Right atrium auricular region (tissue), 2 donors: ENCODE results near the gene C11orf24. TPM values are rescaled to one million over a fixed set of nuclear protein-coding genes. Genes with fewer than 3 reads are reported as not detected.

Experiments used
- DNase-seq: peaks from one replicate; pipeline ENCODE4 v3.0.0-alpha.2; 2019; ENCODE audit warnings: low spot score
- H3K27ac ChIP-seq, 2 donors: fragments of 200-600 bp; sonication (generic); 1 replicate in 1 of 2; 2 replicates in 1 of 2; pipeline ENCODE4 v1.5.1; 2016 to 2019
- H3K27me3 ChIP-seq, 2 donors: fragments of 200-600 bp; sonication (generic); one replicate each; pipeline versions ENCODE4 v1.5.1 to v1.6.0; 2017 to 2019
- H3K36me3 ChIP-seq: fragments of 200-600 bp; sonication (generic); one replicate; pipeline ENCODE4 v1.5.1; 2016
- H3K4me1 ChIP-seq, 2 donors: fragments of 200-600 bp; sonication (generic); one replicate each; pipeline versions ENCODE4 v1.5.1 to v1.6.0; 2017 to 2019
- H3K4me3 ChIP-seq, 2 donors: fragments of 200-600 bp; sonication (generic); 1 replicate in 1 of 2; 2 replicates in 1 of 2; pipeline ENCODE4 v1.5.1; 2017 to 2019; ENCODE audit warnings: mild to moderate bottlenecking in 1 of 2, moderate library complexity in 1 of 2
- H3K9me3 ChIP-seq, 2 donors: fragments of 200-600 bp; sonication (generic); one replicate each; pipeline ENCODE4 v1.5.1; 2019
- CTCF ChIP-seq, 2 donors: fragments of 200-600 bp; sonication (generic); IDR thresholded peaks; one replicate each; pipeline ENCODE4 v1.5.1; 2019; ENCODE audit warnings: antibody characterized with exemption in 2 of 2
- total RNA-seq, 2 donors: library from RNA; depleted of rRNA; stranded (reverse); fragments of >200 nt; gene quantifications; one replicate each; pipeline ENCODE4 v1.1.0, GENCODE V29; 2016

C11orf24 gene
- total RNA-seq, 2 donors from 2014 or later = 20.4 to 21.3 TPM

- no peak for TF ChIP-seq CTCF (IDR thresholded peaks at IDR 0.05)
- Histone ChIP-seq H3K36me3 (no peaks in the 10 kb centered on the region), H3K4me1 (no peaks in the 10 kb centered on the region), H3K4me3 (no peak overlapping the region), H3K9me3 (no peaks in the 10 kb centered on the region), H3K27me3 (no peaks in the 10 kb centered on the region), H3K27ac (no peak overlapping the region)
- DNase-seq = no peak
These were observed 11.1 kb upstream of the C11orf24 start for GRCh38 chr11:68282861-68283230.

DNA sequence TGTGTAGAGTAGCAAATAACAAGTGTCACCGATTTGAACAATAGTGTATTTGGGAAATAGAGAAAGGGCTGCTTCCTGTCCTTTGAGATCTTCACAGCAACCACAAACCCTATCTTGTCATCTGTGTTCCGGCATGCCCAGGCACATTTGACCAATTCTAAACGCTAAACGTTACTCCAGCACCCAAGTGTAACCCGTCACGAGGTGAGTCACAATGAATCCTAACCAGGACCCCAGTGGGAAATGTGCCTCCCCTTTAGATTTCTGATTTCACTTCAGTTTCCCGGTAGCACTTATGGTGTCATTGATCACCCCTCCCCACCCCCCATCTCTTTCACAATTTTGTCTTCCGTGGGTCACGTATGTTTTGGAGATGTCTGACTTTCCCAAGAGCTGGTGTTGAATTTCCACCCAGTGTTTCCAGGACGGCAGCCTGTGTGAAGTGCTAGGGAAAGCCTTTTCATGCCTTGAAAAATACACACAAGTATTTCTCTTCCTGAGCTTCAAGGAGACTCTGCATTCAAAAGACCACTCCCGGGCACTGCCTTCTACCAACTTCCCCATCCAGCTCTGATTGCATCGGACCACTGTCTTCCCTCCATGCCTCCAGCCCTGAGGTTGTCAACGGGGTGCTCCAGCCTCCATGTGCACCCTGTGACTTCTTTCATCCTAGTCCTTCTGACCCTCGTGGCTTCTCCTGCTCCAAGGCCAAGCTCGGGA, 10.5 kb upstream of the C11orf24 start:
- H3K36me3 ChIP-seq = no peaks in the 10 kb centered on the region
- H3K4me3 ChIP-seq = no peak overlapping the region
- no peaks in the 10 kb centered on the region for H3K9me3 ChIP-seq
- H3K4me1 ChIP-seq = no peaks in the 10 kb centered on the region
- no peak overlapping the region for H3K27ac ChIP-seq
- no peaks in the 10 kb centered on the region for H3K27me3 ChIP-seq
- DNase-seq = no peak
- TF ChIP-seq CTCF (IDR thresholded peaks at IDR 0.05) = no peak

- DNase-seq = no peak
- TF ChIP-seq CTCF (IDR thresholded peaks at IDR 0.05) = no peak
- Histone ChIP-seq H3K4me1 (no peaks in the 10 kb centered on the region), H3K4me3 (no peak overlapping the region), H3K9me3 (no peaks in the 10 kb centered on the region), H3K36me3 (no peaks in the 10 kb centered on the region), H3K27ac (no peak overlapping the region), H3K27me3 (no peaks in the 10 kb centered on the region)
These were observed 7.9 kb upstream of the C11orf24 start for GRCh38 chr11:68279676-68280075.

- no peak for DNase-seq
- no peaks in the 10 kb centered on the region for H3K27me3 ChIP-seq
- TF ChIP-seq CTCF (IDR thresholded peaks at IDR 0.05) = no peak
- no peak overlapping the region for H3K27ac ChIP-seq
- H3K9me3 ChIP-seq = no peaks in the 10 kb centered on the region
- H3K36me3 ChIP-seq = no peaks in the 10 kb centered on the region
- H3K4me3 ChIP-seq = no peak overlapping the region
- H3K4me1 ChIP-seq = peaks cover 0 to 9% of the 10 kb centered on the region in 2 donors
These were observed 5.1 kb upstream of the C11orf24 start for GRCh38 chr11:68276861-68277260.

DNA sequence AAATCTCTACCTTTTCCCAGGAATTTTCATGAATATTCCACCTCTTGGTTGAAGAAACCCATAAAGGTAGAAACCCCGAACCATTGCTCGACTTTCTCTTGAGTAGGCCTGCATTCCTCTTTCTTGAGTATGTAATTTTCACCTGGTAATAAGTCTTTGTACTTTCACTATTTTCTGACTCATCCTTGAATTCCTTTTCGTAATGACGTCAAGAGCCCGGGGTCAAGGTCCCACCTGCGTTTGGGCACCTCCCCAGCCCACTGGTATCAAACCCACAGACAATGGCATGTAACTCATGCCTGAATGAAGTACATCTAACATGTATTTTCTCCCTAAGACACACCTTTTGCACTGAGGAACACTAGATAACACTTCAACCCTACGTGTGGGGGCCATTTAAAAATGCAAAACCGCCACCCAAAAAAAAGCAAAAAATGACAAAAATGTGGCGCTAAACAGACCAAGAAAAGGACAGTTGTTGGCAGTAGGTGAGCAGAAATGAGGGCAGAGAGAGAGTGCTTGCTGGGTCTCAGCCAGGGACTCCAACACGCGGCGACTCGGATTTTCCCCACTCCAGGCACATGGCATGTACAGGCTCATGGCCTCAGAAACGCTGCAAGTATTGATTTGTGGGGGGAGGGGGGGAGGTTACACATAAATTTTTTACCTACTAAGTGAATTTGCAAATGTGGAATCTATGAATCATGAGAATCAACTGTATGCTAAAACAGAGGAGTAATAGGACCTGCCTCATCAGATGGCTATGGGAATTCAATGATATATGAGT, 4.1 kb upstream of the C11orf24 start:
- Histone ChIP-seq H3K9me3 (no peaks in the 10 kb centered on the region), H3K4me3 (no peak overlapping the region), H3K27ac (no peak overlapping the region), H3K36me3 (no peaks in the 10 kb centered on the region), H3K4me1 (peaks cover 0 to 13% of the 10 kb centered on the region in 2 donors), H3K27me3 (no peaks in the 10 kb centered on the region)
- DNase-seq = no peak
- no peak for TF ChIP-seq CTCF (IDR thresholded peaks at IDR 0.05)
